ENCODE data around the gene OTUD1.

OTUD1 gene

DNA sequence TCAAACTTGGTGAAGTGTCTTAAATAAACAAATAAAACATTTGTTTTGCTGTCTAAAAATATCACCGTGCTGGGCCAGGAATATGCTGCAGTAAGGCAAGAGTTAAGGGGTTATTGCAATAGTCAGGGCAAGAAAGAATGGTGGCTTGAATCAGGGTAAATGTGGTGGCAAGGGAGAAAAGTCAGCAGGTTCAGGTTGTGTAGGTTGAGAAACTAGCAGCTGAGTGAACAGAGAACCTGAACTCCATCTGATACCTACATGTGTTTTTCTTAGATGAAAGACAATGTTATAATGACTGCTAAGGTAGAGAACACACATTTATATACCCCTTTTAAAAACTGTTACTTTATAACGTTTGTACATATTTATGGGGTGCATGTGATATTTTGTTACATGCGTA lies 28.7 kb downstream of the OTUD1 start:
- DNase-seq (ENCODE audit: low read depth in 2 of 2), result no peak

DNA sequence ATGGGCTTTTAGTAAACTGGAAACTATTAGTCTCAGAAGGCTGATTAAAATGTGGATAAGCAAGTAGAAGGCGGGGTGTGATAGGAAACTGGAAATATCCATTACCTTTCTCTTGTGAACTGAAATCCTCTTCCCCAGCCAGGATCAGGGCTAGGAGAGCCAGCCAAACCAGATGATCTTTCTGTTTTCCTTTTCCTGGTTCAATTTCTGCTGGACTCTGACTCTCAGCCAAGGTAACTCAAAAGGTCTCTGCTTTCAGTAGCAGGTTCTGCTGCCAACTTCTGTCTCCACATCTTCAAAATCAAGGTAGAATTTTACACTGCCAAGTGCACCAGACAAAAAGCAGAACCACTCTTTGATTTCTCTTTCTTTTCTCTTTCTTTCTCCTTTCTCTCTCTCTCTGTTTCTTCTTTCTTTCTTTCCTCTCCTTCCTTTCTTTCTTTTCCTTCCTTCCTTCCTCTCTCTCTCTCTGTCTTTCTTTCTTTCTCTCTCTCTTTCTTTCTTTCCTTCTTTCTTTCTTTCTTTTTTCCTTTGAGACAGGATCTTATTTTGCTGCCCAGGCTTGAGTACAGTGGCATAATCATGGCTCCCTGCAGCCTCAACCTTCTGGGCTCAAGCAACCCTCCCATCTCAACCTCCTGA lies 30.8 kb downstream of the OTUD1 start:
- DNase-seq (ENCODE audit: low read depth in 2 of 2), result no peak

DNA sequence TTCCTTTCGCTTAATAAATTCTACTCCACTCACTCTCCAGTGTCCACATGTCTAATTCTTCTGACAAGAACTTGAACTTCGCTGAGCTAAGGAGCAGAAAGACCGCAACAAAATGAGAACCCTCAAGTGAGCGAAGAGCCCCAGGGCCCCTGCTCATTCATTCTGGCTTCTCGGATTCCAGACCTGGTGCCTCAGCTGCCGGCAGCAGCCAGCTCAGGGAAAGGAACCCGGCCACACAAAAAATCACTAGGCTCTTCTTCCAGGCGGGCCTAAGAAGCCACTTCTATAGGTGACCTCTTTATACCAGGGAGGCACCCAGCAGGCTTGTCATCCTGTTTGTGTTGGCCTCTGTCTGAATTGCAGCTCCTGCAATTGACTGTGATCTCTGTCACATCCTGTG lies 33.3 kb downstream of the OTUD1 start:
- DNase-seq (ENCODE audit: low read depth in 2 of 2), result no peak

DNA sequence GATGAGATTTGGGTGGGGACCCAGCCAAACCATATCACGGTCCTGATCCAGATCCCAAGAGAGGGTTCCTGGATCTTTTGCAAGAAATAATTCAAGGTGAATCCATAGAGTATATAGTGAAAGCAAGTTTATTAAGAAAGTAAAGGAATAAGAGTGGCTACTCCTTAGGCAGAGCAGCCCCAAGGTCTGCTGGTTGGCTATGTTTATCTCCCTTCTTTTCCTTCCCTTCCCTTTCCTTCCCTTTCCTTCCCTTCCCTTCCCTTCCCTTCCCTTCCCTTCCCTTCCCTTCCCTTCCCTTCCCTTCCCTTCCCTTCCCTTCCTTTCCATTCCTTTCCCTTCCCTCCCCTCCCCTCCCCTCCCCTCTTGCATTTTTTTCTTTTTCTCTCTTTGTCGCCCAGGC lies 35.2 kb downstream of the OTUD1 start:
- no peak for DNase-seq (ENCODE audit: low read depth in 2 of 2)

DNA sequence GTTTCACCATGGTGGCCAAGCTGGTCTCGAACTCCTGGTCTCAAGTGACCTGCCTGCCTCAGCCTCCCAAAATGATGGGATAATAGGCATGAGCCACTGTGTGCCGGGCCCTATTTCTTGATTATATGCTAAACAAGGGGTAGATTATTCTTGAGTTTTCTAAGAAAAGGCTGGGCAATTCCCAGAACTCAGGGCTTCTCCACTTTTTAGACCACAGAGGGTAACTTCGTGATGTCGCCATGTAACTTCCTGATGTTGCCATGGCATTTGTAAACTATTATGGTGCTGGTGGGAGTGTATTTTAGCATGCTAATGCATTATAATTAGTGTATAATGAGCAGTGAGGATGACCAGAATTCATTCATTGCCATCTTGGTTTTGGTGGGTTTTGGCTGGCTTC lies 35.8 kb downstream of the OTUD1 start:
- DNase-seq (ENCODE audit: low read depth in 2 of 2), result no peak

DNA sequence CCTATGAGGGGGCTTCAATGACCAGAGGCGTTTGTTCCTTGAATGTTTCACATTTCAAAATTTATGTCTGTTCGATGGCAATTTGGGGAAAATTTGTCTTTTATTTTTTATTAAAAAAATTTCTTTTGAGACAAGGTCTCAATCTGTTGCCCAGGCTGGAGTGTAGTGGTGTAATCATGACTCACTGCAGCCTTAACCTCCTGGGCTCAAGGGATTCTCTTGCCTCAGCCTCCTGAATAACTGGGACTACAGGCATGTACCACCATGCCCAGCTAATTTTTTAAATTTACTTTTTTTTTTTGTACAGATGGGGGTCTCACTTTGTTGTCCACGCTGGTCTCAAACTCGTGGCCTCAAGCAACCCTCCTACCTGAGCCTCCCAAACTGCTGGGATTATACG lies 39.7 kb downstream of the OTUD1 start:
- DNase-seq (ENCODE audit: low read depth in 2 of 2), result no peak

DNA sequence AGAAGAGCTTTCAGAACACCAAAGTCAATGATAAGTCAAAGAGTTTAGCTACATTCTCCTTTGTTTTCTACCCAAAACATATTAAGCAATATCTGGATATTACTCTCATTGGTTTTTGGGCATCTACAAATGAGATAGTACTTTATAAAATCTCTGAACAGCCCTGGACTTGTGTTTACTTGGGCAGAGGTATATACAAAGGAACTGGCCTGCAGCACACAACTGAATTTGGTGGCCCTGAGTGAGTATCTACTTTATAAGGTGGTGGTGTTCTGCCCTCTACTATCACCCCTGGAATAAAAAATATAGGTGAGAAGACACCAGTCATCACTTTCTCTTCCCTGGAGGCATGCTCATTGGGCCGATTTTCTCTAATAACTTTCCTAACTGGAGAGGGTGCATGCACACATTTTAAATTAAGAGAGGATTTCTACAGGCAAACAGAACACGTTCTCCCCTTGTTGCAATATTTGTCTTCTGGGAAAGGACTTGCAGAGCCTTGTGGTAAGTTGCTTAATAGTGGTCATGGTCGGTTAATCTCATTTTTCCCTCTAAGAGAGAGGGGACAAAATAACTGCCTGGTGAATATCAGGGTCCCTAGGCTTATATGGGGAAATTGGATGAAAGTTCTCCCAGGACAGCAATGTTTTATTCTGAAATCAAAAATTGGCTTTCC lies 41.1 kb downstream of the OTUD1 start:
- DNase-seq (ENCODE audit: low read depth in 2 of 2), result no peak

DNA sequence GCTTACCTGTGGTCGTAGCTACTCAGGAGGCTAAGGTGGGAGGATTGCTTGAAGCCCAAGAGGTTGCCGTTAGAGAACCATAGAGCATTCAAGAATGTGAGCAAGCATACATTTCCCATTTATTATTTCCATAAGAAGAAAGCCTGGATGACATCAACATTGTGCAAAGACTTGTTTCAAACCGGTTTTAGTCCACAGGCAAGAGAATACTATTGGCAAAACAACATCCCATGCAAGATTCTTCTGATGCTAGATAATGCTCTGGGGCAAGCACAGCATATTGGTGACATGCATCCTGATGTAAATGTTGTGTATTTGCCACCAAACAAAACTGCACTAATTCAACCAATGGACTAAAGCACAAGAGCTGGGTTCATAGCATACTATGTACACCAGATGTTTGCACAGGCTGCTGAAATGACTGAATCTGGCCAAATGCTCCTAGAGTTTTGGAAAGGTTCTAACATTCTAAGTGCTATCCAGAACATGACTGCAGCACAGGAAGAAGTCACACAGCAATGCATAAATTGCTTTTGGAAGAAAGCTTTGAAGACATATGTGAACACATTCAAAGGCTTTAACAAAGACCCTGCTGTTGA lies 42.6 kb downstream of the OTUD1 start:
- no peak for DNase-seq (ENCODE audit: low read depth in 2 of 2)

DNA sequence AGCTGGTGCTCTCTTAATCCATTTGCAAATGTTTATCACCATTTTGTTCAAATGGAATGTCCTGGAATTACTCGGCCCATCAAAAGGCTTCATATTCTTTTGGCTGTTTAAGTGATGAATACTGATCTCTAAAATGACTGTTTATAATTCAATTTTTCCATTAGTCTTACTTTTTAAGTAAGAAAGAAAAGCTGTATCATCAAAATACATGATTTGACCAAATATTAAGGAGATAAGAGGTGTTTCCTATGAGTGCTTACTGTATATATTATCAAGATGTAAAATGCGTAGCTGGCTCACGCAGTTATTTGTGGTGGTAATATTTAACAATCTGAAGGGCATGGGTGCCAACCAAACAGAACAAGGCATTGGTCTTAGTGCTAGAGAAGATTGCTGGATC lies 51.2 kb downstream of the OTUD1 start:
- no peak for DNase-seq (ENCODE audit: low read depth in 2 of 2)
